UCSD-AML1 (cell line): ENCODE data around the gene PLCD3.

Source experiments
- DNase-seq: peaks from one replicate; lab custom pipeline; 2025; ENCODE audit not compliant: unreplicated experiment; lab: John Stamatoyannopoulos, UW

Gene PLCD3

DNA sequence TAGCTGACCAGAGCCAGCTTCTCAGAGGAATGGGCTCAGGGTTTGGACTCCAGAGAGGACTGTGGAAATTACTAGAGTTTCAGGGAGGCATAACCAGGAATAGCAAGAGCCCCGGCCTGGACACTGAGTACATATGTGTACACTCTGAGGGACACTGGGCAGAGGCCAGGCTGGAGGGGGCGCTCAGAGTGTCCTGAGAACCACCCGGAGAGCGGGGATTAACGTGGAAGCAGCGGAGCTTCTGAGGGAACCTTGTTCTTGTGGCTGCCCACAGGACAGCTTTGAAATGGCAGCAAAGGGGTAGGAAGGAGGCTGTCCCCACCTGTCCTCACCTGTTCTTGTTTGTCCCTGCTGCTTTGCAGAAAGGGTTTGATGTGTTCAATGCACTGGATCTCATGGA, 27.8 kb downstream of the PLCD3 start:
- no peak for DNase-seq

DNA sequence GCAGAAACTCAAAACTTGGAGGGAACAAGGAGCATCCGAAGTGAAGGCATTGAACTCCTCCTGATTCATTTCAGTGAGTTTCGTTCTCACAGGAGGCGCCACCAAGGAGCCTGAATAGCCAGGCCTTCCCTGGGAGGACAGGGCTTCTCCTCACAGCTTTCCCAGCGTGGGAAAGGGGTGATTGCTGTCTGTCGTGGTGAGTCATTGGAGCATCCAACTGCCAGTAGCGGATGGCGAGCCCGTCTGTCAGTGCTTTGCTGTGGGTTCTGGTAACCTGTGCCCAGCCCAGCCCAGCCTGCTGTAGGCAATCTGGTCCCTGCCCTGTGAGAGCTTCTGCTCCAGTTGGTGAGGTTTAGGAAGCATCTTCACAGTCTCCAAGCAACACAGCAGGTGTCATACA, 28.3 kb downstream of the PLCD3 start:
- DNase-seq: no peak

DNA sequence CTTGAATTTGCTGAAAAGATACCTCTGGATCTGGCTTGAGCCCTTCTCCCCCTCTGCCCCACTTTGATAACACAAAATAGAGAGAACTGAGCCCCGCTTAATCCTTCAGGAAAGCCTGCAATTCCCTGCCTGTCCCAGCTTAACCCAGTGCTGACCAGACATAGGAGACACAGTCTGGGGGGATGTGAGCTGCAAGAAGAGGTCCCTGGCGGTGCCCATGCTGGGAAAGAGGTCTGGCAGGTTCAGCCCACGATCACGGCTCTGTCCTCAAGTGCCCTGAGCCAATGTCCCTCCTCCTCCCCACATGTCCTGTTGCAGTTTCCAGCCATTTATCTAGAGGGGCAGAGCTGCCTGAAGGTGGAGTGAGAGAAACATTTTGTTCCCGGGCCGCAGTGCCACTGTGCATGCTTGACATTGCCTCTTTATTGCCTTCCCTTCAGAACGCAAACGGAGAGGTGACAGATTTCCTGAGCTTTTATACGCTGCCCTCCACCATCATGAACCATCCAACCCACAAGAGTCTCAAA, 29.0 kb downstream of the PLCD3 start:
- no peak for DNase-seq

DNA sequence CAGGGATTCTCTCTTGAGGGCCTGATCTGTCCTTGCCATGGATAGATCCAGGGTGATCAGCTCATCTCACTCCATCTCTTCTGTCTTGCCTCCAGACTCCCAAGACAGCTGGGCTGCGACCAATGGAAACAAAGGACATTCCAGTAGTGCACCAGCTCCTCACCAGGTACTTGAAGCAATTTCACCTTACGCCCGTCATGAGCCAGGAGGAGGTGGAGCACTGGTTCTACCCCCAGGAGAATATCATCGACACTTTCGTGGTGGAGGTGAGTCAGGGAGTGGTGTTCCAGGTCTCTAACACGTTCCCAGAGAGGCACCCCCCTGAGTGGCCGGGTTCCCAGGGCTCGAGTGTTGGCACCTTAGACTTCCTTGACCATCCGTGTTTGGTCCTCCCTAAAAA, 29.5 kb downstream of the PLCD3 start:
- DNase-seq: no peak

DNA sequence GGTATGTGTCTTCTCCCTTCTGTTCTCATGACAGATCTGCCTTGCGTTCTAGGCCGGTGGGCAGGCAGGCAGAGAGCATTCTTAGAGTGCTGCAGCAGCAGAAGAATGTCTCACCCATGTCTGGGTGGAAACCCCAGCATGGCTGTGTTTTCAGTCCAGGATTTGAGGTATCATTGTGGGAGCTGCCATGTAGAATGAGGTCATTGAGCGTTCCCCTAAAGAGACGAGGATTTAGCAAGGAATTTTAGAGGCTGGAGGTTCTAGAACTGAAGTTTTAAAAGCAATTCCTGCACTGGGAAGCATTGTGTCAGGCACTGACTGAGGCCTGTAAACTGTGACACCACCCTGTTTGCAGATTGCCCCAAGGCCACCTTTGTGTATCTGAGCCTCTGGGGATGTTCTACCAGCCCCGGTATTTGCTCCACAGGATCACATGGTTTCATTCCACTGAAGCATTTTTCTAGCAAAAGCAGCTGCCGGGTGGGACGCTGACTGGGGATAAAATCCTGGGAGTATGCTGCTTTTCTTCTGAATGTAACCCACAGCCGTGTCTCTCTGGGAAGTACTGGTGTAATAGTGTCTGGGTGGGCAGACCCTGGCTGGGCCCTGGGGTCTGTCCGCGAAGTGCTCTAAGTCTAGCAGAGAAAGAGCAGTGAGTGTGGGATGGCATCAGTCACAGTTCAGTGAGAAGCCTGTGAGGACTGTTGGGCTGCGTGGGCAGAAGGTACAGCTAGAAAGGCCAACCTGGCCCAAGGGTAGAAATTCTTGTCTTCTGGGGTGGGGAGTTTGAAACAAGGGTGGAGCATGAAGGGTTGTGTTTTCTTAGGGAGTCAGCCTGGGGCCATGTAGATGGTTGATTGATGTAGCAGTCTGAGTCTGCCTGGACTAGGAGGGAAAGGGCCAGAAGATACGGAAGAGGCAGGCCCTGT, 30.2 kb downstream of the PLCD3 start:
- no peak for DNase-seq

DNA sequence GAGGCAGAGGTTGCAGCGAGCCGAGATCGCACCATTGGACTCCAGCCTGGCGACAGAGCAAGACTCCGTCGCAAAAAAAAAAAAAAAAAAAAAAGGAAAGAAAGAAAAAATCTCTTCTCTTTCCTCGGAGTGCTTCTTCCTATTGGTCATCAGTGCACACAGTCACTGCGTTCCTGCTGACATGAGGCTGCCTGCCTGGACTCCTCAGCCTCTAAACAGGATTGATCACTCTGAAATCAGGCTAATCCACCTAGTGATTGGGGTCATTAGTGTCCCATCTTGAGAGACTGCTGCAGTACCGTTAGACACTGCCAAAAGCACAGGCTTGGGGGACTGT, 30.8 kb downstream of the PLCD3 start:
- no peak for DNase-seq

DNA sequence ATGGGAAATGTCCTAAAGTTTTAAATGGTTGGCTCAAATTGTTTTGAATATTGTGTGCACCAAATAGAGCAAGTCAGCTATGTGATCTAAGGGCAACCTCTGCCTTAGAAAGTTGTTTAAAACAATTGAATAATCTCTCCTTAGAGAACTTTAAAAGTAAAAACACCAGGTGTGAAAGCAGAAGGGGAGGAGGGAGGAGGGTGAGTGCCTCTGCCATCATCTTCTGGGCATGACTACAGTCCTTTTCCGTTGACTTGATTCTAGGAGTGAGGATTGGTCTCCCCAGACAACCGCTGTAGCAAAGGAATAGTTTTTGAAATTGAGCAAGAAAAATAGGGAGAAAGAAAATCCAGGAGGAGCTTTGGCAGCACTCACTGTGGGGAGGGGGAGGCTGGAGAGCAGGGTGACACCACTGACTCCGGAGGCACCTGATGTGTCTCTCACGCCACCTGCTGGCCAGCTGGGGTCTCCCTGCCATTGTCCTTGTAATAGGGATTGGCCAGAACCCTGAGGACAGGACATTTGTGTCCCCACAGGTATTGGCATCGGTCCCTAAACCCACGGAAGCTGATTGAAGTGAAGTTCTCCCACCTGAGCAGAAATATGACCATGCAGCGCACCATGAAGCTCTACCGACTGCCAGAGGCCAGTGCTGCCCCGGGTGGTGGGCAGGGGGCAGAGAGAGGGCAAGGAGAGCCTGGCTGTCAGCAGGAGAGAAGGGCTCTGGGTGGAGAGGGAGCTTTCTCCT, 33.3 kb downstream of the PLCD3 start:
- peak; percentile 73 for DNase-seq

DNA sequence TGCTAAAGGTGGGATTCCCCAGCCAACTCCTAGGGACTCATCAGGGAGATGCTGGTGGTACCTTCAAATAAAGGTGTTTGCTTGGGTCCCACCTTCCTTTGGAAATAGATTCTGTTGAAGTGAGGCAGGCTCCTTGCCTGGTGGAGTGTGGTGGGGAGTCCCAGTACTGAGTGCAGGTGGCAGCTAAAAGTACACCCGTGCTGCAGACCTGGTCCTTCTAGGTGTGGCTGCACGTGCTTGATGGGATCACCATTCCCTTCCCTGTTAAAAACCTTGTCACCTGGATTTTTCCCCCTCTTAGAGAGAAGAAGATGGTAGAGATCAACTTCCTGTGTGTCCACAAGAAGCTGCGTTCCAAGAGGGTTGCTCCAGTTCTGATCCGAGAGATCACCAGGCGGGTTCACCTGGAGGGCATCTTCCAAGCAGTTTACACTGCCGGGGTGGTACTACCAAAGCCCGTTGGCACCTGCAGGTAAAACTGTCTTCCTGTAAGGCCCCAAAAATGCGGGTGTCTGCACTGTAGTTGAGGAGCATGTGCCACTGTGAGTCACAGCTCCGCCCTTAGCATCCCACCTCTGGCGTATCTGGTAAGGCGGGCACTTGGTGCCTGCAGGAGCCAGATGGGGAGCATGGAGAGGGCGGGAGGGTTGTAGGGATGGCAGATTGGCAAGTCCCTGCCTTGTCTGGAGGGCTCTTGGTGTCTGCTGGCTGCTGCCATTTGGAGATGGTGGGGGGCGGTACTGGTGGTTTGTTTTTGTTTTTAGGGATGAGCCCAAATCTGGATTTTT, 34.0 kb downstream of the PLCD3 start:
- DNase-seq: no peak

DNA sequence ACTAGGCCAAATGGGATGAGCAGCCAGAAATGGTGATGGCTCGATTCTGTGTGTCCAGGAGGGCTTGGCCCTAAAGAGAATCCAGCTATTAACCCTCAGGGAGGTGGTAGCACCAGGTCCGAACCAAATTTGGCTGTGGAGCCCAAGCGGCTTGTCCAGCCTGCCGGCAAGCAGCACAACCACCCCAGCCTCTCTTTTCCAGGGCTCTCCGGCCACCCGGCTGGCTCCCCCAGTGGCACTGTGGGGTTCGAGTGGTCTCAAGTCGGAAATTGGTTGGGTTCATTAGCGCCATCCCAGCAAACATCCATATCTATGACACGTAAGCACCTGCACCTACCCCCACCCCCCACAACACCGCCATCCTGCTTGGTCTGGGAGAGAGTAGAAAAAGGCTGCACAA, 35.4 kb downstream of the PLCD3 start:
- DNase-seq: no peak

DNA sequence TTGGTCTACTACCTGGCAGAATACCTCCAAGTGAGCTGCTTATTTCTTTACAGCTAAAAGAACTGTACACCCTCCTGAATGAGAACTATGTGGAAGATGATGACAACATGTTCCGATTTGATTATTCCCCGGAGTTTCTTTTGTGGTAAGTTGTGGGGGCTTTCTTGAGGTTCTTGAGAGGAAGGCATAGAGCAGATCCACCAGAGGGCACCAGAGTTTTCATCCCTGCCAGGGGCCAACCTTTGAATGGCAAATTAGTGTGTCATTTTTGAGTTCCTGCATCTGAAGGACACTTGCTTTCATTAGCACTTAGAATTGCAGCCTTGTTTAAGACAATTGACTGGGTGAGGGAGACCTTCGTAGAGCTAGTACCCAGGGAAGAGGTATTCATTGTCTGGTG, 36.2 kb downstream of the PLCD3 start:
- no peak for DNase-seq

DNA sequence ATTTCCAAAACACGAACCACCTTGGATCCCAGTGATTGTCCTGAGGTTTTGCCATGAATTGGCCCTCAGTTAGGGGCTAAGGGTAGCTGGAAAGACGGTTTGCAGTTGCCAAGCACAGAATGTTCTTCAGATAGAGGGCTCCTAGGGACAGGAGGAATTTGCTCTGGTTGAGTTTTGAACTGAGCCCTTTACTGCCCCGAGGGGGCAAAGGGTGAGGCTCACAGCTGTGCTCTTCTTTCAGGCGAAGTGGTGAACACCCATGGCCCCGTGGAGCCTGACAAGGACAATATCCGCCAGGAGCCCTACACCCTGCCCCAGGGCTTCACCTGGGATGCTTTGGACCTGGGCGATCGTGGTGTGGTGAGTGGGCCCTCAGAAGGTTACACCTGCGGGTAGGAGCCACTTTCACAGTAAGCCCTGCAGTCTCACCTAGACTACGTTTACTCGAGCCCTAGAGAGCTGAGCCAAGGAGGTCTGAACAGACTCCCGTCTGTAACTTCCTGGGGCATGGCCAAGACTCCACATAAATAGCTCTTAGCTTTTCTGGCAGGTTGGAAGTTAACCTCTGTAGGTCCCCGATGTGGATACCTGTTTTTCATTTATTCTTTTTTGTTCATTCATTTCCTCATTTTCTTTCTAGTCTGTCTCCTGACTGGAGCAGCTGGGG, 38.7 kb downstream of the PLCD3 start:
- no peak for DNase-seq

DNA sequence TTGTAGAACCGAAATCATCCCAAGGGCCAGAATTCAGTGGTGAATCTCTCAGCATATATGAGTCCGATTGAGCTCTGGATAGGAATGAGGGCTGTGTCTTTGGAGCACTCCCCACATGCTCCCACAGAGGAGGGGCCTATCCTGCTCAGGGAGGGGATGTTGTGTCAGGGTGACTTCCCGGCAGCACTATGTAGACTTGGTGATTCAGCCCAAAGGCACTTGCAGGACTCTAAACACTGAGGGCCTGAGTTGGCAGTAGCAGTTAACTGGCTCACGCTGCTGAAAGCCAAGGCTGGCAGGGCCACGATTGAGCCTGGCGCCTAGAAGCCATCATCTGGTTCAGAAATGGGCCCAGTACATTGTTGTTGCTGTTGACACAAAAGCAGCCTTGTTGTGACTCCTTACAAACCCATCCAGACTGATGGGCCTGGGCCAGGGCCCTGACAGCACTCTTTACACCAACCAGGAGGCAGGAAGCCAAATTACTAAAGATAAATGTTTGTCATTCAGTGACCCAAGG, 39.3 kb downstream of the PLCD3 start:
- no peak for DNase-seq

DNA sequence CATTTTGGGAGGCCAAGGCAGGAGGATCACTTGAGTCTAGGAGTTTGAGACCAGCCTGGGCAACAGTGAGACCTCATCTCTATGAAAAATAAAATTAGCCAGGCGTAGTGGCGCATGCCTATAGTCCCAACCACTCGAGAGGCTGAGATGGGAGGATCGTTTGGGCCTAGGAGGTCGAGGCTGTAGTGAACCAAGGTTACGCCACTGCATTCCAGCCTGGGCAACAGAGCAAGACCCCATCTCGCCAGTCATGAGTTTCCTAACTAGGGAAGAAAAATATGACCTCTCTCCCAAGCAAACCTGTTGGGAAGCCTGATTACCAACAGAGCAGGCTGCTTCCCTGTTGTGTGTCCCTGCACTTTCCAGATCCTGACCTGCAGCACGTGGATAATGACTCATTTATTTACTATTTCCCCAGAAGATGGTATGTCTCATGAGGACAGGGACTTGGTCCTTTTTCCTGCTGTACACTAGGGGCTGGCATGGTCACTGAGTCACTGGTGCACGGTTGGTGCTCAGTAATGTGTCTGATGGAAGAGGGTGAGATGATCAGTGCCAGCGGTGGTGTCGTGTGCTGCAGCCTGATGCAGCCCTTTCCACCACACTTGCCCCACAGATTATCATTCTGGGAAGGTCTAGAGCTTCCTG, 40.4 kb downstream of the PLCD3 start:
- no peak for DNase-seq

DNA sequence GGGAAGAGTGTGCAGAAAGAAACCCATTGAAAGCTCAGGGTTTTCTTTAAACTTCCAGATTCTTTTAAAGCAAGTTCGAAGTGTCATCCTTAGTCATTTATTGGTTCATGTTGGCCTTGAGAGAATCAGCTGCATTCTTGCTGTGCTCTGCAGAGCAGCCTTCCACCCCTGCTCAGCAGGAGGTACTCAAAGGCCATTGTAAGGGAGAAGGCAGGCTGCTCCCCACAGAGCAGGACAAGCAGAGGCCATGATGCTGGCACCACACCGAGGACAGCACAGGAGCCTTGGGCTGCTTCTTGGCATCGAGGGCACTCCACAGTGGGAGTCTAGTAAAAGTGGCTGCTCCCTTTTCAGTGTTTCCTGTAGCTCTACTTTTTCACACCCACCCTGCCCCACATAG, 41.6 kb downstream of the PLCD3 start:
- DNase-seq: no peak

DNA sequence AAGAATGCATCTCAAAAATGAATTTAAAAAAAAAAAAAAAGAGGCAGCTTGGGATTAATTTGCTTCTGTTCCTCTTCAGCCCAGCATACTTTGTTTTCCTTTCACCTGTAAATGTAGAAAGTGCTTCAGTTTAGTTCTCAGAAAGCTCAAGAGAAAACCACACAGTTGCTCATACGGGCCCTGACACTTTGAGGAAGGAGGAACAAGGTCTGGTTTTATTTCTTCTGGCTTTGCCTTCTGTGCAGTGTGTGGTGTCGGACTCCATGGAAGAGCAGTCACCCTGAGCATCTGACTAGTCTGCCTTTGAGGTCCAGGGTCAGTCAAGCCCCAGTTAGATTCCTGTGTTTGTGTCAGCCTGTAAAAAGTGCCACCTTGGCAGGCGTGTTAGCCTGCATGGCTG, 43.6 kb downstream of the PLCD3 start:
- no peak for DNase-seq

DNA sequence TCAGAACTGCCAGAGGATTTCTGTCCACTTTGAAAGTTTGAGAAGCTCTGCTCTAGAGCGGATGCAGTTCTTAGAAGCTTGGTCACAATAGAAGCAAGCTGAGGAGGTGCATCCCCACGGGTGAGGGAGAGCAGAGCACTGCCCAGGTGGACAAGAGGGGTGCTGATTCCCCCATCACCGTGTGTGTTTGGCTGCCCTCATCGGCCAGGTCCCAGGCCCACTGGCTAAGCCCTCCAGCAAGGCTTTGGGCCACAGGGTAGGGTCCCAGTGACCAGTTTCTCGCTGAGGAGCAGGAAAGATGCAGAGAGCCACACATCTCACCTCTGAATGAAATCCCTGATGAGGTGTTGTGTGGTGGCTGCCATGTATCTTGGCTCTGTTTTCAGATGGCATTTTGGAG, 44.3 kb downstream of the PLCD3 start:
- DNase-seq: no peak

DNA sequence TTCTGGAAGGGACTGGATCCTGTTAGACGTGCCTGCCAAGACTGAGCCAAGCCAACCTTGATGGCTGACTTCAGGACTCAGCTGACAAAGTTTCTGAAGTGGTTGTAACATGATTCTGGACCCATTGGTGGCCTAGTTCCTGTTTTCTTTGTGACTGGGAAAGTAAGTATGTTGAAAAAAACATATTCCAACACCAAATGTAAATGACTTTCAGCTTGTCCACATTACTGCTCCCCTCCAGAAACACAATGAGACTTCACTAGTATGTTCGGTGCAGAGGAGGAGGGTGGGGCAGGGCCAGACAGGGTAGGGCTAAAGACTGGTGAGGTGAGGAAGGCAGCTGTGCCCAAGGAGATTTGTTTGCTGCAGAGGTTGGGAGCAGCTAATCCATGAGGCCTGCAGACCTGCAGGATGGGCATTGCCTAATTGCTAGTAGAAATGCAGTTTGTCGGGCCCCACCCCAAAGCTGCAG, 44.8 kb downstream of the PLCD3 start:
- no peak for DNase-seq

DNA sequence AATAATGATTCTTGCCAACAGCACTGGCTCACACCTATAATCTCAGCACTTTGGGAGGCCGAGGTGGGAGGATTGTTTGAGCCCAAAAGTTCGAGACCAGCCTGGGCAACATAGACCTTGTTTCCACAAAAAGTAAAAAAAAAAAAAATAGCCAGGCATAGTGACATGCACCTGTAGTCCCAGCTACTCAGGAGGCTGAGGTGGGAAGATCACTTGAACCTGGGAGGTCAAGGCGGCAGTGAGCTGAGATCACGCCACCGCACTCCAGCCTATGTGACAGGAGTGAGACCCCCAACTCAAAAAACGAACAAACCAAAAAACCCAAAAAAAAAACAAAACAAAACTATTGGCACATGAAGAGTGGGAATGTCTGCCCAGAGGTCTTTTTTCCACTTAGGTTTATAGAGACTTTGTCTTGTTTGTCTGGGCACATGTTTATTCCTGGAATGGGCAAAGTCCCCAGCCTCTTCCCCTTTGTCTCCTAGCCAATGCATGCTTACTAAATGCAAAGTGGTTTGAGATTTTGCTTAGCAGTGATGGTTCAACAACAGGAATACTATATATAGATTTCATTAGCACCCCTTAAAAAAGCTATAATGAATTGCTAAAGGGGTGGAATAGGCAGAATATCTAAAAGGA, 45.3 kb downstream of the PLCD3 start:
- no peak for DNase-seq

DNA sequence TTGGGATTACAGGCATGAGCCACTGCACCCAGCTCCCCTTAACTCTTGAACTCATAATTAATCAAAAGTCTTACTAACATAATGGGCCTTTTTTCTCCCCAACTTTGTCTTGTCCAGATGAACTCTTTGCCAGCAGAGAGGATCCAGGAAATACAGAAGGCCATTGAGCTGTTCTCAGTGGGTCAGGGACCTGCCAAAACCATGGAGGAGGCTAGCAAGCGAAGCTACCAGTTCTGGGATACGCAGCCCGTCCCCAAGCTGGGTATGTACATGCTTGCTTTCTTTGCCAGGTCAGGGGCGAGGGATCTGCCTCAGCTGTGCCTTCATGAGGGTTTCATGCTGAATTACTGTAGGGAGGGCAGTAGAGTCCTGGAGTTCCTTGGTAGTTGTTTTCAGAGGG, 45.9 kb downstream of the PLCD3 start:
- no peak for DNase-seq
